ENCODE measurements around the gene DTL.

DNA sequence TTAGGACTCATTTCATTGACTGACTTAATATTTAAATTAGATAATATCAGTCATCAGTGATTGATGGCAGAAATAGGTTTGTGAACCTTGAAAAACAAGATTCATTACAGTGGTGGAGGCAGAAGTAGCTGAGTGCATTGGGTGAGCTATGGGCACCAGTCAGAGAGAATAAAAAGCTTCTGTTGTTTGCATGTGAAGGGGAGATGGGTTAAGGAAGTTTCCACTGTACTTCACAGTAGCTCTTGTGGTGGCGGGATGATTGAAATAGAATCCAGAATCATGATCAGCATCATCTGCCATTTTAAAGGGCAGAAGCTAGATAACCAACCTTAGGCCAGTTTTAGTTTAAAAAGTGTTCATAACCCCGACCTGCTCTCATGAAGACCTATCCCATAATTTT lies 66.2 kb downstream of the DTL start:
- TF ChIP-seq CTCF (IDR thresholded peaks at IDR 0.05) (no peak), POLR2AphosphoS5 (IDR thresholded peaks at IDR 0.05; ENCODE audit: low read depth, low read length) (no peak), SIN3A (IDR thresholded peaks at IDR 0.05; ENCODE audit: borderline replicate concordance, insufficient read depth, low read depth, low read length) (no peak)
- TF ChIP-seq, protein P1, sequence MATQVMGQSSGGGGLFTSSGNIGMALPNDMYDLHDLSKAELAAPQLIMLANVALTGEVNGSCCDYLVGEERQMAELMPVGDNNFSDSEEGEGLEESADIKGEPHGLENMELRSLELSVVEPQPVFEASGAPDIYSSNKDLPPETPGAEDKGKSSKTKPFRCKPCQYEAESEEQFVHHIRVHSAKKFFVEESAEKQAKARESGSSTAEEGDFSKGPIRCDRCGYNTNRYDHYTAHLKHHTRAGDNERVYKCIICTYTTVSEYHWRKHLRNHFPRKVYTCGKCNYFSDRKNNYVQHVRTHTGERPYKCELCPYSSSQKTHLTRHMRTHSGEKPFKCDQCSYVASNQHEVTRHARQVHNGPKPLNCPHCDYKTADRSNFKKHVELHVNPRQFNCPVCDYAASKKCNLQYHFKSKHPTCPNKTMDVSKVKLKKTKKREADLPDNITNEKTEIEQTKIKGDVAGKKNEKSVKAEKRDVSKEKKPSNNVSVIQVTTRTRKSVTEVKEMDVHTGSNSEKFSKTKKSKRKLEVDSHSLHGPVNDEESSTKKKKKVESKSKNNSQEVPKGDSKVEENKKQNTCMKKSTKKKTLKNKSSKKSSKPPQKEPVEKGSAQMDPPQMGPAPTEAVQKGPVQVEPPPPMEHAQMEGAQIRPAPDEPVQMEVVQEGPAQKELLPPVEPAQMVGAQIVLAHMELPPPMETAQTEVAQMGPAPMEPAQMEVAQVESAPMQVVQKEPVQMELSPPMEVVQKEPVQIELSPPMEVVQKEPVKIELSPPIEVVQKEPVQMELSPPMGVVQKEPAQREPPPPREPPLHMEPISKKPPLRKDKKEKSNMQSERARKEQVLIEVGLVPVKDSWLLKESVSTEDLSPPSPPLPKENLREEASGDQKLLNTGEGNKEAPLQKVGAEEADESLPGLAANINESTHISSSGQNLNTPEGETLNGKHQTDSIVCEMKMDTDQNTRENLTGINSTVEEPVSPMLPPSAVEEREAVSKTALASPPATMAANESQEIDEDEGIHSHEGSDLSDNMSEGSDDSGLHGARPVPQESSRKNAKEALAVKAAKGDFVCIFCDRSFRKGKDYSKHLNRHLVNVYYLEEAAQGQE (IDR thresholded peaks at IDR 0.05; ENCODE audit: insufficient read depth in 1 of 2, low read depth in 2 of 2, low read length in 1 of 2): no peak
